Adrenal gland (tissue), 5 donors: ENCODE data around the gene DENND4A.

Source experiments
- CTCF ChIP-seq, 6 experiments: fragments of 450-650 bp in 4 of 6; fragments of 200-600 bp in 2 of 6; sonication (generic) in 1 of 6; IDR thresholded peaks; 1 replicate in 5 of 6; 2 replicates in 1 of 6; pipeline versions ENCODE4 v1.5.1 to v1.8.0; 2016 to 2021; ENCODE audit warnings: antibody characterized with exemption in 6 of 6, mild to moderate bottlenecking in 2 of 6, moderate library complexity in 1 of 6
- POLR2A ChIP-seq, 2 donors: fragments of 450-650 bp; IDR thresholded peaks; one replicate each; pipeline ENCODE4 v1.6.1; 2017; ENCODE audit warnings: antibody characterized with exemption in 2 of 2, mild to moderate bottlenecking in 2 of 2, moderate library complexity in 1 of 2
- donor health status: DM: no; HTN: no; CAD: no.

- no peak for TF ChIP-seq POLR2A (IDR thresholded peaks at IDR 0.05)
- no peak for TF ChIP-seq CTCF (IDR thresholded peaks at IDR 0.05)
Observed at GRCh38 chr15:65819563-65819960, 27.5 kb upstream of the DENND4A start.
